HepG2 (cell line): ENCODE measurements around the gene NOB1. TPM values are rescaled to one million over a fixed set of nuclear protein-coding genes. Genes with fewer than 3 reads are reported as not detected.

ENCODE experiments used
- ARID5B ChIP-seq: IDR thresholded peaks from 2 replicates; pipeline ENCODE4 v1.4.0; 2020; ENCODE audit warnings: mild to moderate bottlenecking, missing genetic modification reagents
- ATF5 ChIP-seq: sonication (generic); formaldehyde crosslinking; IDR thresholded peaks from 2 replicates; pipeline ENCODE4 v1.4.0; 2020; ENCODE audit warnings: mild to moderate bottlenecking, low read depth, missing genetic modification reagents
- FOXK2 ChIP-seq: fragments of 450-650 bp; IDR thresholded peaks from 2 replicates; pipeline ENCODE4 v1.6.1; 2016
- GATAD1 ChIP-seq: IDR thresholded peaks from 2 replicates; pipeline ENCODE4 v1.6.1; 2016; ENCODE audit warnings: missing genetic modification reagents, missing compliant biosample characterization
- GPBP1L1 ChIP-seq: sonication (generic); formaldehyde crosslinking; IDR thresholded peaks from 2 replicates; pipeline ENCODE4 v1.5.0; 2020; ENCODE audit warnings: mild to moderate bottlenecking, missing genetic modification reagents
- HMGA1 ChIP-seq: sonication (generic); formaldehyde crosslinking; conservative IDR thresholded peaks from 2 replicates; pipeline ENCODE4 v1.4.0; 2020; ENCODE audit warnings: missing genetic modification reagents
- HOXA7 ChIP-seq: sonication (generic); formaldehyde crosslinking; IDR thresholded peaks from 2 replicates; pipeline ENCODE4 v1.8.1; 2022; ENCODE audit warnings: mild to moderate bottlenecking, missing genetic modification reagents, moderate library complexity
- KDM2A ChIP-seq: sonication (generic); formaldehyde crosslinking; IDR thresholded peaks from 2 replicates; pipeline ENCODE4 v1.4.0; 2020; ENCODE audit warnings: low read depth, missing genetic modification reagents, borderline replicate concordance
- KMT2B ChIP-seq: IDR thresholded peaks from 2 replicates; pipeline ENCODE4 v1.6.1; 2016; ENCODE audit warnings: missing genetic modification reagents, missing compliant biosample characterization
- NPAS2 ChIP-seq: sonication (generic); formaldehyde crosslinking; IDR thresholded peaks from 2 replicates; pipeline ENCODE4 v1.8.0; 2022; ENCODE audit warnings: mild to moderate bottlenecking, missing genetic modification reagents, borderline replicate concordance
- NR3C1 ChIP-seq: sonication (generic); formaldehyde crosslinking; IDR thresholded peaks from 2 replicates; pipeline ENCODE4 v1.4.0; 2020; ENCODE audit warnings: missing genetic modification reagents
- REST ChIP-seq, 2 experiments: IDR thresholded peaks; 2 replicates each; pipeline ENCODE4 v1.6.1; 2011 to 2012; ENCODE audit warnings: low read length in 2 of 2, borderline replicate concordance in 1 of 2, low read depth in 1 of 2, mild to moderate bottlenecking in 1 of 2, moderate library complexity in 1 of 2
- SP5 ChIP-seq: IDR thresholded peaks from 2 replicates; pipeline ENCODE4 v1.6.1; 2016; ENCODE audit warnings: low read depth, borderline replicate concordance
- TBX2 ChIP-seq: sonication (generic); formaldehyde crosslinking; IDR thresholded peaks from 2 replicates; pipeline ENCODE4 v1.5.0; 2020; ENCODE audit warnings: missing genetic modification reagents, mild to moderate bottlenecking, borderline replicate concordance
- U2AF1 ChIP-seq: fragments of 200-400 bp; formaldehyde crosslinking; optimal IDR thresholded peaks from 2 replicates; pipeline ENCODE3; 2017; ENCODE audit warnings: mild to moderate bottlenecking, low read depth, low read length
- ZNF160 ChIP-seq: sonication (generic); formaldehyde crosslinking; IDR thresholded peaks from 2 replicates; pipeline ENCODE4 v1.8.0; 2022; ENCODE audit warnings: mild to moderate bottlenecking, inconsistent platforms, missing genetic modification reagents
- ZNF329 ChIP-seq: sonication (generic); formaldehyde crosslinking; IDR thresholded peaks from 2 replicates; pipeline ENCODE4 v1.9.0; 2021; ENCODE audit warnings: low read depth, mild to moderate bottlenecking, missing genetic modification reagents
- ZNF691 ChIP-seq: sonication (generic); formaldehyde crosslinking; IDR thresholded peaks from 2 replicates; pipeline ENCODE4 v1.4.0; 2020; ENCODE audit warnings: missing genetic modification reagents, low read depth, mild to moderate bottlenecking, borderline replicate concordance
- ZNF773 ChIP-seq: sonication (generic); formaldehyde crosslinking; IDR thresholded peaks from 2 replicates; pipeline ENCODE4 v1.4.0; 2020; ENCODE audit warnings: missing genetic modification reagents, borderline replicate concordance
- polyA plus RNA-seq, 8 experiments: library from polyadenylated mRNA; depleted of rRNA in 3 of 8; stranded (reverse) in 7 of 8; unstranded in 1 of 8; fragments of >200 nt; fragmentation: Illumina TruSeq in 4 of 8; extraction: Trizol in 4 of 8; gene quantifications; 2 replicates each; pipeline versions ENCODE4 v1.2.1 to v1.2.3, GENCODE V29; 2011 to 2016; ENCODE audit warnings: low read depth in 4 of 8, missing spikeins in 1 of 8, mixed read lengths in 1 of 8; ENCODE audit not compliant: insufficient read depth in 1 of 8
- total RNA-seq, 5 experiments: library from RNA; depleted of rRNA; stranded (reverse); fragments of >200 nt; fragmentation: Illumina TruSeq; extraction: Trizol; gene quantifications; 2 replicates each; pipeline ENCODE4 v1.2.3, GENCODE V29; 2016; ENCODE audit warnings: low read depth in 1 of 5

Gene NOB1
- total and polyA plus RNA-seq, 2 of the 13 experiments (the other 11 are each of a cell fraction or from before 2014, with no cell fraction given): 47.1 to 162 TPM

GRCh38 chr16:69726313-69727060 is 28.2 kb downstream of the NOB1 start, which contains the start of gene NQO1 (continued):
- TF ChIP-seq REST (IDR thresholded peaks at IDR 0.05; ENCODE audit: borderline replicate concordance in 1 of 2, low read depth in 1 of 2, low read length in 2 of 2) (0 out of 4 replicates have a peak, but pooled peaks of 1 of the 2 experiments have one; percentile 12), U2AF1 (no peak), ARID5B (CRISPR knock-in tag) (peak; percentile 54), ZNF329 (CRISPR knock-in tag) (no peak), ZNF160 (0 out of 2 replicates have a peak, but pooled peaks have one; percentile 64), ATF5 (no peak), TBX2 (CRISPR knock-in tag) (peak; percentile 83), GATAD1 (no peak; the same call in none of the 2 replicates), FOXK2 (no peak), ZNF691 (CRISPR knock-in tag) (no peak; the same call in 1 of the 2 replicates), KDM2A (CRISPR knock-in tag) (no peak; the same call in none of the 2 replicates), ZNF773 (no peak), NR3C1 (CRISPR knock-in tag) (no peak), SP5 (CRISPR knock-in tag) (peak; percentile 60), HOXA7 (CRISPR knock-in tag) (no peak), HMGA1 (no peak), GPBP1L1 (CRISPR knock-in tag) (no peak), NPAS2 (no peak), KMT2B (CRISPR knock-in tag) (no peak; the same call in 1 of the 2 replicates)
